ENCODE results near the gene RBMS3.

DNA sequence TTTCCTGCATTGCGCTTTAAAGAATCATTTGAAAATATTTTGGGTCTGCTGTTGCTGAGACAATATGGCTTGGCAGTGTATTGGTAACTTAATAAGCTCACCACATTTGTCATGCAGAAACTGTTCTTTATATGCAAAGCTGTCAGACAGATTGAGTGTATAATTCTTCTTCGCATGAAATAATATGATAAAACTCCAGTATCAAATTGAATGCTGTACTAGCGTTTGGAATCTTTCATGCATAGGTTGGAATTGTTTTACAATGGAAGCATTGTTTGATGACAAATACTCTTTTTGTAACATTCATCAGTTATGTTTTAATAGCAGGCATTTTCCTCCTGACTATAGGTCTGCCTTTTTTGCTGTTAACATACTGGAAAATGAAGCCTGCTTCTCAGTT, 53.8 kb downstream of the RBMS3 start:
- TF ChIP-seq, protein P1, sequence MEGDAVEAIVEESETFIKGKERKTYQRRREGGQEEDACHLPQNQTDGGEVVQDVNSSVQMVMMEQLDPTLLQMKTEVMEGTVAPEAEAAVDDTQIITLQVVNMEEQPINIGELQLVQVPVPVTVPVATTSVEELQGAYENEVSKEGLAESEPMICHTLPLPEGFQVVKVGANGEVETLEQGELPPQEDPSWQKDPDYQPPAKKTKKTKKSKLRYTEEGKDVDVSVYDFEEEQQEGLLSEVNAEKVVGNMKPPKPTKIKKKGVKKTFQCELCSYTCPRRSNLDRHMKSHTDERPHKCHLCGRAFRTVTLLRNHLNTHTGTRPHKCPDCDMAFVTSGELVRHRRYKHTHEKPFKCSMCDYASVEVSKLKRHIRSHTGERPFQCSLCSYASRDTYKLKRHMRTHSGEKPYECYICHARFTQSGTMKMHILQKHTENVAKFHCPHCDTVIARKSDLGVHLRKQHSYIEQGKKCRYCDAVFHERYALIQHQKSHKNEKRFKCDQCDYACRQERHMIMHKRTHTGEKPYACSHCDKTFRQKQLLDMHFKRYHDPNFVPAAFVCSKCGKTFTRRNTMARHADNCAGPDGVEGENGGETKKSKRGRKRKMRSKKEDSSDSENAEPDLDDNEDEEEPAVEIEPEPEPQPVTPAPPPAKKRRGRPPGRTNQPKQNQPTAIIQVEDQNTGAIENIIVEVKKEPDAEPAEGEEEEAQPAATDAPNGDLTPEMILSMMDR (conservative IDR thresholded peaks at IDR 0.05; ENCODE audit: low read length), result no peak
- TF ChIP-seq EZH2phosphoT487 (IDR thresholded peaks at IDR 0.05; ENCODE audit: borderline replicate concordance, low read depth, low read length), result no peak

Measured in OCI-LY7 (cell line).